Vagina (tissue), 2 donors: ENCODE data around the gene FAF1. TPM values are rescaled to one million over a fixed set of nuclear protein-coding genes. Genes with fewer than 3 reads are reported as not detected.
"Not testable (repeated sequence)": the region's sequence is repeated elsewhere in the genome, so short reads cannot be mapped to it uniquely, and the experiment has no call there.

Experiments used
- DNase-seq, 2 donors: peaks; one replicate each; pipeline ENCODE4 v3.0.0-alpha.2; 2017; ENCODE audit errors: extremely low spot score in 2 of 2
- H3K27ac ChIP-seq: fragments of 200-600 bp; sonication (generic); one replicate; pipeline ENCODE4 v1.5.1; 2019
- H3K27me3 ChIP-seq: fragments of 200-600 bp; sonication (generic); one replicate; pipeline ENCODE4 v1.5.1; 2019
- H3K36me3 ChIP-seq, 2 donors: fragments of 200-600 bp; sonication (generic); one replicate each; pipeline ENCODE4 v1.5.1; 2017 to 2019
- H3K4me1 ChIP-seq: fragments of 200-600 bp; sonication (generic); one replicate; pipeline ENCODE4 v1.5.1; 2019
- H3K4me3 ChIP-seq, 2 donors: fragments of 200-600 bp; sonication (generic); 1 replicate in 1 of 2; 2 replicates in 1 of 2; pipeline ENCODE4 v1.5.1; 2016 to 2019
- H3K9me3 ChIP-seq: fragments of 200-600 bp; sonication (generic); one replicate; pipeline ENCODE4 v1.5.1; 2019
- POLR2A ChIP-seq, 2 donors: fragments of 450-650 bp; IDR thresholded peaks; one replicate each; pipeline ENCODE4 v1.6.1; 2017; ENCODE audit warnings: antibody characterized with exemption in 2 of 2, mild to moderate bottlenecking in 2 of 2, moderate library complexity in 2 of 2
- POLR2AphosphoS5 ChIP-seq, 2 donors: sonication (generic); formaldehyde crosslinking; IDR thresholded peaks; one replicate each; pipeline ENCODE4 v1.9.0; 2017; ENCODE audit warnings: antibody characterized with exemption in 2 of 2, mild to moderate bottlenecking in 2 of 2, low read depth in 1 of 2; ENCODE audit not compliant: insufficient read depth in 1 of 2
- intact Hi-C: fragments of 100-400 bp; cut with DNase I; formaldehyde crosslinking; loops from one replicate; pipeline ENCODE4 v1.15.1; 2023
- total RNA-seq: library from RNA; depleted of rRNA; stranded (reverse); fragments of >200 nt; gene quantifications from one replicate; pipeline ENCODE4 v1.2.3, GENCODE V29; 2016
- TF ChIP-seq, protein P1 (sequence below), 3 experiments: fragments of 450-650 bp in 2 of 3; fragments of 200-600 bp in 1 of 3; sonication (generic) in 1 of 3; IDR thresholded peaks; one replicate each; pipeline ENCODE4 v1.5.1; 2017 to 2019; ENCODE audit warnings: antibody characterized with exemption in 3 of 3, mild to moderate bottlenecking in 2 of 3, moderate library complexity in 2 of 3

Gene FAF1
- total RNA-seq, 1 donor from 2014 or later: 40.0 TPM

DNA sequence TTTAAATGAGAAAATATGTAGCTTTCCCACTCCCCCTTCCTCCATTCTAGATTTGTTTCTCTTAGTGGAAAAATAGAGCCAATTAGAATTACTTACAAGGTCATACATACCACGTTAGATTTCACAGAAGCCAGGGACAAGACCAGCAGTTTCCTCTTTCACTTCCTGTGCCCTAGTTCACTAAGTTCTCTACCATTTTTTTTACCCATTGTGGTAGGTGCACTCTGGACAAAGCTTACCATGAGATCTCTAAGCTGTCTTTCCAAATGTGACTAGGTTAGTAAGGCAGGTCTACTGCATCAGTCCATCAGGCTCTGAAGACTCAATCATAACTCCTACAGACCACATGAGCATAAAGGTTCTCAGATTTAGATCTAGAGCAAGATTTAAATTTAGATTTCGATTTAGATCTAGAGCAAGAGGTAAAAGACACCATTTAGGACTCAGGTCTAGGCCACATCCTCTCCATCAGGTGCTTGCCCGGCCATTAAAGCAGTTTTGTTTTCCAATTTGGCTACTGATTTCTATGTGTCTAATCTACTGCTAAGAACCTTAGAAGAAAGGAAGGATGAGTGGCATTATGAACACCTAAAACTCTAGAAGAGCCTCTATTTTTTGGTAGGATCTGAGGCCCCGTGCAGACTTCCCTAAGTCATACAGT, 235.3 kb downstream of the FAF1 start:
- intact Hi-C loops: no loop called here
- TF ChIP-seq POLR2A (IDR thresholded peaks at IDR 0.05) (no peak), POLR2AphosphoS5 (IDR thresholded peaks at IDR 0.05; ENCODE audit: insufficient read depth in 1 of 2, low read depth in 1 of 2) (no peak)
- TF ChIP-seq, protein P1, sequence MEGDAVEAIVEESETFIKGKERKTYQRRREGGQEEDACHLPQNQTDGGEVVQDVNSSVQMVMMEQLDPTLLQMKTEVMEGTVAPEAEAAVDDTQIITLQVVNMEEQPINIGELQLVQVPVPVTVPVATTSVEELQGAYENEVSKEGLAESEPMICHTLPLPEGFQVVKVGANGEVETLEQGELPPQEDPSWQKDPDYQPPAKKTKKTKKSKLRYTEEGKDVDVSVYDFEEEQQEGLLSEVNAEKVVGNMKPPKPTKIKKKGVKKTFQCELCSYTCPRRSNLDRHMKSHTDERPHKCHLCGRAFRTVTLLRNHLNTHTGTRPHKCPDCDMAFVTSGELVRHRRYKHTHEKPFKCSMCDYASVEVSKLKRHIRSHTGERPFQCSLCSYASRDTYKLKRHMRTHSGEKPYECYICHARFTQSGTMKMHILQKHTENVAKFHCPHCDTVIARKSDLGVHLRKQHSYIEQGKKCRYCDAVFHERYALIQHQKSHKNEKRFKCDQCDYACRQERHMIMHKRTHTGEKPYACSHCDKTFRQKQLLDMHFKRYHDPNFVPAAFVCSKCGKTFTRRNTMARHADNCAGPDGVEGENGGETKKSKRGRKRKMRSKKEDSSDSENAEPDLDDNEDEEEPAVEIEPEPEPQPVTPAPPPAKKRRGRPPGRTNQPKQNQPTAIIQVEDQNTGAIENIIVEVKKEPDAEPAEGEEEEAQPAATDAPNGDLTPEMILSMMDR (IDR thresholded peaks at IDR 0.05): no peak
- no peak overlapping the region for H3K27ac ChIP-seq
- no peak overlapping the region for H3K4me3 ChIP-seq
- H3K9me3 ChIP-seq: no peaks in the 10 kb centered on the region
- no peak for DNase-seq
- H3K36me3 ChIP-seq: peaks cover 0 to 5% of the 10 kb centered on the region in 2 donors
- no peaks in the 10 kb centered on the region for H3K27me3 ChIP-seq
- no peaks in the 10 kb centered on the region for H3K4me1 ChIP-seq

DNA sequence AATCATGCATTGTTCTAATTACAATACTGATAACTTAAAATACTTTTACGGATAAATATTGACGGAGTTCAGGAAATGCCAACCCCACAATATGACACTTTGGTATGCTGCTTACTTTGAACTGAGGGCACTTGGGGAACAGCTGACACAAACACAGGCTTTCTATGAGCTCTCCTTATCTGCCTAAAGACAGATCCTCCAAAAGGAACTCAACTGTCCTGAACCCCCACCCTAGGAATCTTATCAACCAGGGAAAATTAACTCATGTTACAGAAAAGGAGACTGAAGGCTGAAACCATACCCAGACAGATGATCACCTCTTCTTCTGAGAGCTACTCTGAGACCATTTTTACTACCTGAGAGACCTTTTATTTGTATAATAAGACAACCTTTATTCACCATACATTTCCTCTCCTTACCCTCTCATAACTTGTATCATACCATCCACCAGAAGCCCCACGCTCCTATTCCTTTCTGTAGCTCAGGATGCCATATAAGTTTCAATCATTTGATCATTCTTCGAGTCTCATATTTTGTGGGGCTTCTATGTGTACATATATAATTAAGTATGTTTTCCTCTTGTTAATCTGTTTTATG, 239.5 kb downstream of the FAF1 start:
- intact Hi-C loops: no loop called here
- no peak for DNase-seq
- Histone ChIP-seq H3K9me3 (no peaks in the 10 kb centered on the region), H3K36me3 (no peaks in the 10 kb centered on the region), H3K27ac (no peak overlapping the region), H3K27me3 (no peaks in the 10 kb centered on the region), H3K4me1 (no peaks in the 10 kb centered on the region), H3K4me3 (no peak overlapping the region)
- TF ChIP-seq, protein P1 (IDR thresholded peaks at IDR 0.05): no peak
- TF ChIP-seq POLR2A (IDR thresholded peaks at IDR 0.05) (no peak), POLR2AphosphoS5 (IDR thresholded peaks at IDR 0.05; ENCODE audit: insufficient read depth in 1 of 2, low read depth in 1 of 2) (no peak)

DNA sequence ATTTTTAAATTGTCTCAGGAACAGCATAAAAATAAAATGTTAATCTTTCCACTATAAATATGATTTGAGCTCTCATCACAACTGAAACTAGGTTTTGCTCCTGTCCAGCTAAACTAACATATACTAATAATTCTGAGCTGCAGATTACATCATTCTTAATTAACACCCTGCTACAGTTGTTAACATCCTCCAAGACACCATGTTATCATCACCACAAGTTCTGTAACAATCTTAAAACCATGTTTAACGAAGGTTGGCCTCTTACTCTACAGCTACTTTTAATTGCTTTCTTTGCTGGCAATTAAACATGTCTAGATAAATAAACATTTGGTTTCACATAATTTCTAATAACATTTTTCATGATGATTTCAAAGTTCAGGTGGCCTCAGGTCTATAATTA, 240.9 kb downstream of the FAF1 start:
- no peak for TF ChIP-seq POLR2AphosphoS5 (IDR thresholded peaks at IDR 0.05; ENCODE audit: insufficient read depth in 1 of 2, low read depth in 1 of 2)
- TF ChIP-seq, protein P1 (IDR thresholded peaks at IDR 0.05): no peak
- no peak for TF ChIP-seq POLR2A (IDR thresholded peaks at IDR 0.05)
- Histone ChIP-seq H3K4me1 (no peaks in the 10 kb centered on the region), H3K9me3 (no peaks in the 10 kb centered on the region), H3K36me3 (no peaks in the 10 kb centered on the region), H3K27me3 (no peaks in the 10 kb centered on the region), H3K4me3 (no peak overlapping the region), H3K27ac (no peak overlapping the region)
- intact Hi-C loops: no loop called here
- DNase-seq: no peak

DNA sequence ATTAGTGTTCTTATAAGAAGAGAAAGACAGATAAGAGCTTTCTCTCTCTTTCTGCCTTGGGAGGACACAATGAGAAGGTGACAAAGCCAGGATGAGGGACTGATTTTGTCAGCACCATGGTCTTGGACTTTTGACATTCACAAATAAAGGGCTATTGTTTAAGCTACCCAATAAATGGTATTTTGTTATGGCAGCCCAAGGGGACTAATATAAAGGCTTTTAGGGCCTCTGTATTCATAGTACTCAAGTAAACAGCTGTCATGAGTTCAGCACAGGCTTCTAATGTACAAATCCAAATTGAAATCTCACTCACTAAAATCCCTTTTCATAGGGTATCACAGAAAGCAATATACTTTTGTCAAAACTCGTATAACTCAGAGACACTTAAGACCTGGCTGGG, 242.7 kb downstream of the FAF1 start:
- Histone ChIP-seq H3K27me3 (no peaks in the 10 kb centered on the region), H3K4me1 (no peaks in the 10 kb centered on the region), H3K4me3 (no peak overlapping the region), H3K9me3 (no peaks in the 10 kb centered on the region), H3K27ac (no peak overlapping the region), H3K36me3 (no peaks in the 10 kb centered on the region)
- intact Hi-C loops: no loop called here
- DNase-seq: no peak
- no peak for TF ChIP-seq POLR2A (IDR thresholded peaks at IDR 0.05)
- no peak for TF ChIP-seq POLR2AphosphoS5 (IDR thresholded peaks at IDR 0.05; ENCODE audit: insufficient read depth in 1 of 2, low read depth in 1 of 2)
- TF ChIP-seq, protein P1 (IDR thresholded peaks at IDR 0.05): no peak

DNA sequence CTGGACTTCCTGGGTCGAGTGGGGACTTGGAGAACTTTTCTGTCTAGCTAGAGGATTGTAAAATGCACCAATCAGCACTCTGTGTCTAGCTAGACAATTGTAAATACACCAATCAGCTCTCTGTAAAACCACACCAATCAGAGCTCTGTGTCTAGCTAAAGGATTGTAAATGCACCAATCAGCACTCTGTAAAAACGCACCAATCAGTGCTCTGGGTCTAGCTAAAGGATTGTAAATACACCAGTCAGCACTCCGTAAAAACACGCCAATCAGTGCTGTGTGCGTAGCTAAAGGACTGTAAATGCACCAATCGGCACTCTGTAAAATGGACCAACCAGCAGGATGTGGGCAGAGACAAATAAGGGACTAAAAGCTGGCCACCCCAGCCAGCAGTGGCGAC, 243.6 kb downstream of the FAF1 start:
- H3K9me3 ChIP-seq, H3K36me3 ChIP-seq, DNase-seq, H3K4me1 ChIP-seq, H3K4me3 ChIP-seq, H3K27me3 ChIP-seq, H3K27ac ChIP-seq, intact Hi-C loops: not testable (repeated sequence)
